Spinal cord (tissue), 10 donors: ENCODE results near the gene RPTOR. TPM values are rescaled to one million over a fixed set of nuclear protein-coding genes. Genes with fewer than 3 reads are reported as not detected.

Experiments used
- DNase-seq, 6 donors: peaks; one replicate each; pipeline versions ENCODE4 v3.0.0 to v3.0.0-alpha.2; 2013 to 2015; ENCODE audit warnings: low spot score in 6 of 6, low read depth in 4 of 6
- H3K27ac ChIP-seq: one replicate; pipeline ENCODE4 v1.5.1; 2013; ENCODE audit warnings: low read depth, low read length, control low read depth
- H3K27me3 ChIP-seq: one replicate; pipeline ENCODE4 v1.6.1; 2013; ENCODE audit warnings: low read length; ENCODE audit not compliant: control insufficient read depth, insufficient read depth
- H3K36me3 ChIP-seq: one replicate; pipeline ENCODE4 v1.6.1; 2013; ENCODE audit warnings: low read length; ENCODE audit not compliant: control insufficient read depth, insufficient read depth
- H3K4me1 ChIP-seq: one replicate; pipeline ENCODE4 v1.6.1; 2013; ENCODE audit warnings: low read length; ENCODE audit not compliant: control insufficient read depth, insufficient read depth
- H3K4me3 ChIP-seq: one replicate; pipeline ENCODE4 v1.5.1; 2013; ENCODE audit warnings: low read depth, low read length, control low read depth
- H3K9me3 ChIP-seq: one replicate; pipeline ENCODE4 v1.6.1; 2013; ENCODE audit warnings: low read length; ENCODE audit not compliant: control insufficient read depth, insufficient read depth
- WGBS: methylation state at CpG from one replicate; pipeline ENCODE4 v1.1.5; 2013; ENCODE audit warnings: missing lambda C conversion rate; ENCODE audit not compliant: insufficient coverage; 5-methylcytosine and 5-hydroxymethylcytosine counted together
- polyA plus RNA-seq, 2 donors: library from polyadenylated mRNA; unstranded; fragments of 120-200 nt; gene quantifications; one replicate each; pipeline ENCODE4 v1.2.1, GENCODE V29; 2013; ENCODE audit not compliant: insufficient read length in 2 of 2
- total RNA-seq, 2 donors: library from RNA; depleted of rRNA in 1 of 2; stranded (reverse); fragments of 120-200 nt in 1 of 2; fragments of >200 nt in 1 of 2; gene quantifications; one replicate each; pipeline versions ENCODE4 v1.2.3 to v1.2.4, GENCODE V29; 2013 to 2014
- donor health status: healthy.

Gene RPTOR
- total and polyA plus RNA-seq, 4 donors, result 17.1 to 27.2 (median 21.6) TPM

DNA sequence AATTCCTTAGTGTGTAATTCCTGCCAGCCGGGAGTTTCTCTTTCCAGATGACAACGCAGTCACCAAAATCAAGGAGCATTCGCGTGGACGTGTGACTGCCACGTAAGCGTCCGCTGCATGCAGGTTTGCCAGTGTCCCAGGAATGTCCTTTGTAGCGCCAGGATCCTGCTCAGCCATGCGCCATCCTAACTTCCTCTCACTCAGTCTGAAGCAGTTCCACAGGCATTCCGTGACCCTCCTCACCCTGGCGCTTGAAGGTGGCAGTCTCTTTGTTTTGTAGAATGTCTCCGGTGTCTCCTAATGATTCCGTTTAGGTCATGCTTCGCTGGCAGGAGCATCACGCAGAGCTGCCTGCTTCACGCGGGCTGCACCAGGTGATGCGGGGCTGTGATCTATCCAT, 88.6 kb downstream of the RPTOR start:
- WGBS, result 81% methylated on average over 19 of the region's 19 CpGs
- Histone ChIP-seq H3K9me3 (peaks cover 2% of the 10 kb centered on the region), H3K36me3 (no peaks in the 10 kb centered on the region), H3K4me1 (peaks cover 24% of the 10 kb centered on the region), H3K27me3 (no peaks in the 10 kb centered on the region), H3K4me3 (no peak overlapping the region), H3K27ac (no peak overlapping the region)
- peak in 1 of 6 donors; percentile 42 for DNase-seq

- 90% methylated on average over 22 of the region's 24 CpGs for WGBS
- no peaks in the 10 kb centered on the region for H3K36me3 ChIP-seq
- no peak for DNase-seq
Observed at GRCh38 chr17:80633994-80634566, 89.4 kb downstream of the RPTOR start.

GRCh38 chr17:80636361-80637018, 91.9 kb downstream of the RPTOR start:
- 83% methylated on average over 20 of the region's 20 CpGs for WGBS

More at GRCh38 chr17:80633994-80634566, 89.4 kb downstream of the RPTOR start:
- peaks cover 25% of the 10 kb centered on the region for H3K4me1 ChIP-seq
- peaks cover 2% of the 10 kb centered on the region for H3K9me3 ChIP-seq
- no peak overlapping the region for H3K27ac ChIP-seq
- H3K4me3 ChIP-seq, result no peak overlapping the region
- H3K27me3 ChIP-seq, result no peaks in the 10 kb centered on the region

GRCh38 chr17:80637048-80637781, 92.6 kb downstream of the RPTOR start:
- no peaks in the 10 kb centered on the region for H3K27me3 ChIP-seq
- H3K9me3 ChIP-seq, result no peaks in the 10 kb centered on the region
- no peak overlapping the region for H3K27ac ChIP-seq
- H3K4me3 ChIP-seq, result no peak overlapping the region
- DNase-seq, result peak in 1 of 6 donors; percentile 89
- 45% methylated on average over 13 of the region's 17 CpGs for WGBS
- no peaks in the 10 kb centered on the region for H3K36me3 ChIP-seq
- peaks cover 26% of the 10 kb centered on the region for H3K4me1 ChIP-seq

More at GRCh38 chr17:80636361-80637018, 91.9 kb downstream of the RPTOR start:
- H3K36me3 ChIP-seq, result no peaks in the 10 kb centered on the region
- H3K27me3 ChIP-seq, result no peaks in the 10 kb centered on the region
- H3K27ac ChIP-seq, result no peak overlapping the region
- H3K4me3 ChIP-seq, result no peak overlapping the region
- DNase-seq, result no peak
- H3K9me3 ChIP-seq, result no peaks in the 10 kb centered on the region
- peaks cover 28% of the 10 kb centered on the region for H3K4me1 ChIP-seq

DNA sequence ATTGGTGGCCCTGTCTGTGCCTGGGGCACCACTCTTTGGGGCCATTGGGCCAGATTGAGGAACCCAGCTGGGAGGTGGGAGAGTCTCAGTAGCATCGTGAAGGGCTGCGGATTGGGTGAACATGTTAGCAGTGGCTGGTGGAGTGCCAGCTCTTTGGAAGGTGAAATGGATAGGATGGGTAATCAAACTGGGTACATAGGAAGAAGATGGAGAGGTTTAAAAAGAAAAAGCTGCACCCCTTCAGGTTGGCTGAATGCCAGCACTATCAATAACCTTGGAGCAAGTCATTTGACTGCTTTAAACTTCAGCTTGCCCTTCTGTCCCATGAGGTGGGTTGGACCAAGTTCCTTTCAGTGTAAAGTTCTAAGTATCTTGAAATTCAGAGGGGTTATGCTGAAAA, 95.0 kb downstream of the RPTOR start:
- Histone ChIP-seq H3K9me3 (no peaks in the 10 kb centered on the region), H3K36me3 (no peaks in the 10 kb centered on the region), H3K27me3 (no peaks in the 10 kb centered on the region), H3K4me1 (peaks cover 26% of the 10 kb centered on the region), H3K4me3 (no peak overlapping the region), H3K27ac (no peak overlapping the region)
- DNase-seq, result no peak
- 75% methylated on average over 2 of the region's 2 CpGs for WGBS

GRCh38 chr17:80640366-80641084, 95.9 kb downstream of the RPTOR start:
- Histone ChIP-seq H3K27me3 (no peaks in the 10 kb centered on the region), H3K4me1 (peaks cover 26% of the 10 kb centered on the region), H3K36me3 (no peaks in the 10 kb centered on the region), H3K27ac (no peak overlapping the region), H3K9me3 (no peaks in the 10 kb centered on the region), H3K4me3 (no peak overlapping the region)
- DNase-seq, result no peak
- 91% methylated on average over 17 of the region's 19 CpGs for WGBS

GRCh38 chr17:80643326-80644099, 98.9 kb downstream of the RPTOR start:
- no peak overlapping the region for H3K4me3 ChIP-seq
- no peaks in the 10 kb centered on the region for H3K9me3 ChIP-seq
- H3K4me1 ChIP-seq, result peaks cover 18% of the 10 kb centered on the region
- H3K36me3 ChIP-seq, result no peaks in the 10 kb centered on the region
- WGBS, result 91% methylated on average over 18 of the region's 19 CpGs
- H3K27ac ChIP-seq, result no peak overlapping the region
- DNase-seq, result no peak
- H3K27me3 ChIP-seq, result no peaks in the 10 kb centered on the region

GRCh38 chr17:80644536-80644935, 99.9 kb downstream of the RPTOR start:
- no peak overlapping the region for H3K27ac ChIP-seq
- no peaks in the 10 kb centered on the region for H3K36me3 ChIP-seq
- H3K27me3 ChIP-seq, result no peaks in the 10 kb centered on the region
- DNase-seq, result no peak
- peaks cover 18% of the 10 kb centered on the region for H3K4me1 ChIP-seq
- H3K4me3 ChIP-seq, result no peak overlapping the region
- no peaks in the 10 kb centered on the region for H3K9me3 ChIP-seq
- WGBS, result 100% methylated on average over 1 of the region's 3 CpGs
